GM10847 (cell line): ENCODE measurements around the gene PSMB8.

Experiments
- POLR2A ChIP-seq: IDR thresholded peaks from 2 replicates; pipeline ENCODE4 v1.6.1; 2011; ENCODE audit not compliant: insufficient read length; ENCODE audit errors: extremely low read depth

PSMB8 gene

DNA sequence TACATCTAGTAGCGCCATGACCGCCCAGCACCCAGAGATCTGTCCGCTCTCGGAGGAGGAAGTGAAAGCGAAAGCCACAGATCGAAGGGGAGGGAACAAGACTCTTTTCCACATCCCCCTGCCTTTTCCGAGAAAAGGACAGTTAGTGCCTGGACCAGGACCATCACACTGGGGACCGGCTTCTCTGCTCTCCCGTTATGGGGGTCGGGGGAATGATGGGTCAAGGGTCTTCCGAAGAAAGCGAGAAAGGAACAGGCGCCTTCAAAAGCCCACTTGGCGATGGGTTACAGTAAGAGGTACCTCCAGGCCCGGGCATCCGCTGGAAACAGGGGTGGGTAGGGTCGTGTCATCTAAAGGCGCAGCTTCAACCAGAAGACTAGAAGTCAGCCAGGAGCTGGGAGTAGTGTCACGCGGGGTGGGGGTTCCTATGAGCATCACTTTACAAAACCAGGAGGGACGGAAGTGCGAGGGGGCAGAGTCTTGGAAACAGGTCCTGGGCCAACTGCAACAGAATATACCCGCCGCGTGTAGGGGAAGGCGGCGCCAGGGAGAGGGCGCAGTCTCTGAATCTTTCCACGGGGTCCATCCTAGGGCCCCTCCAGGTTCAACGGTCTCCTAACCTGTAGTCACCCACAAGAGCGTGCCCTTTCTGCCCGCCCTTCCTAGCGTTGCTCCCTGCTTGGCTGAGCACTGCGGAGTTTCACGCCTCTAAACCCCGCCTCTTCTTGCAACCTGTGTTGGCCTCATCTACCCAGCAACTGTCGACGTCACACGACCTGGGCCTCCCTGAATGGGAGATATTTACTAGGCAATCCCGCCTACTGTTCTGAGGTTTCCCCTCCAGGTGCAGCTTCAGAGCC lies at the start of gene PSMB8:
Gene PSMB8 (minus strand): TSS at position 69 of the 860 bp plus-strand sequence. CDS start 51 bp downstream, at position 18.
- peak; percentile 7 for TF ChIP-seq POLR2A

DNA sequence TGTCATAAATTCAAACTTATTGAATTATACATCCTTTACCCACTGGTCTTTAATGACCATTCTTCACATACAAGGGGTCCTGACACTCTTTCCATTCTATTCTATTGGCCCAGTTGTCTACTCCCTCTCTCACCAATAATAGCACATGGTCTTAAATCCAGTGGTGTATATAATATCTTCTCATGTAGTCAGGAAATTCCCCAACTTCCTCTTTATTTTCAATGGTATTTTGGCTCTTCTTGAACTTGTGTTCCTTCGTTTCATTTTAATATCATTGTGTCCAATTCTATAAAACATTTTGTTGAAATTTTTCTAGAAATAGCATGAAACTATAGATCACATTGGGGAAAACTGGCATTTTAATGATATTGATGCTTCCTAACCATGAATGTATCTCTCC lies 47.0 kb upstream of the PSMB8 start:
- TF ChIP-seq POLR2A: no peak

DNA sequence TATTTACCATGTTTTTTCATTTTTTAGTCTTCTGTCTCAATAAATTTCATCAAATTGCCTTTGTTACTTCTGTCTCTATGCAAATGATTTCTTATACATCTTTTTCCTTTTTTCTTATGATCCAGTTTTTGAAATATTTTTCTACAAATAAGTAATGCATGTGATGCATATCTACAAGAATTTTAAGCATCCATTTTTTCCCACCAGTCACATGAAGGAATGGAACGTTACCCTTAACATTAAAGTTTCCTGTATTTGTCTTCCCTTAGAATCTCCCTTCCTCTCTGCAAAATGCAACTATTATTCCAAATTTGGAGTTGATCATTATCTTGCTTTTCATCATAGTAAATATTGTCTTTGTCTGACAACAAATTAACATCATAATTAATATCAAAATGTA lies 45.7 kb upstream of the PSMB8 start:
- TF ChIP-seq POLR2A: no peak

DNA sequence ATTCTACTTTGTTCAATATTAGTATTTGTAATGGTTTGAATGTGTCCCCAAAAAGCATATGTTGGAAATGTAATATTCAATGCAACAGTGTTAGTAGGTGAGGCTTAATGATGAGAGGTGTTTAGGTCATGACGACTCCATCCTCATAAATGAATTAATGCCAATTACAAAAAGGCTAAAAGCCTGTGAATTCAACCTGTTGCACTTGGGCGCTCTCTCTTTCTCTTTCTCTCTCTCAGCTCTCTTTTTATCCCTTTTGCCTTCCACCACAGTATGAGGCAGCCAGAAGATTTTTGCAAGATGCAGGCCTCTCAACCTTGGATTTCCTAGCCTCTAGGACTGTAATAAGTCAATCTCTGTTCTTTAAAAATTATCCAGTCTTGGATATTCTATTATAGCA lies 44.7 kb upstream of the PSMB8 start:
- no peak for TF ChIP-seq POLR2A

DNA sequence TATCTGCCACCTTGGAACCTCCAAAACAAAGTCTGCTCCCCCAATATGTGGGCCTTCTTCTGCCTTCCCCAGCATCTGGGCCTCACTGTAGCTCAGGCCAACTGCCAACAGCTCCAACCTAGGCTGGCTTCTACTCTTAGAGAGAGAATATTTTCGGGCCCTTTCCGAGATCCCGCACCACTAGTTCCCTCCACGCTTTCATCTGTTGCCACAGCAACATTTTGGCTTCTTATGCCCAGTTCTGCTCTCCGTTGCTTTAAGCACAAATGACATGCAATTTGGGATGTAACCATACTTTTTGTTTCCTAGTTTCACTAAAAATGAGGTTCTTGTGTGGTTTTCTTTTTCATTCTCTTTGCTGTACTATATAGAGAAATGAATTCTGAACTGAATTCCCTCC lies 43.8 kb upstream of the PSMB8 start:
- no peak for TF ChIP-seq POLR2A

DNA sequence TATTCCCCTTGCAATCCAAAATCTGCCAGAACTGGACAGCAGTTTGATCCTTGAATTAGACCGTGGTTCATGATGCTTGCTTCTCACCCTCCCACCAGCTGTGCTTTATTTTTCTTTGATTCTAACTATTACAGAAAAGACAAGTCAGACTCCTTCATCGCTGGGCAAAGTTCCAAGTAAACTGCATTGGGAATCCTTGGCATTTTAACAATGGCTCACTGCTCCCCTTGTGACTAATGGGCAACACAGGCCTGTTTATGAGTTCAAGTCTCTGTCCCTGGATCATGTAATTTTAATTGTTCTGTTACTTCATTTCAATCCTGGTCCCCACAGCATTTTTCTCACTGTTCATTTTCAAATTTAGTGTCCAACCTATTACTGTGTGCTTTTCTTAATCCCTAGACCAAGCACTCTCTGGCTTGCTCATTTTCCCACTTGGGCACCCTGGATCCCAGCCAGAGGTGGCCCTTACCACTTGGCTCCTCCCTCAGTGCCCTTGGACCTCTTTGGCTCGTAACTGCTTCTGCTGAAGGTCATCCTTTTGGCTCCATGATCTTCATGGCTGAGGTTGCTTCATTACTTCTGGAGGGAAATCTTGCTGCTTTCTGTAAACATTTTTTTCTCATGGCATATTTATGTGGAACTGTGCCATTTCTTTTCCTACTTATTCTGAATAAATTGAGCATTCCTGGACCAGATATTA lies 43.0 kb upstream of the PSMB8 start:
- TF ChIP-seq POLR2A: no peak

DNA sequence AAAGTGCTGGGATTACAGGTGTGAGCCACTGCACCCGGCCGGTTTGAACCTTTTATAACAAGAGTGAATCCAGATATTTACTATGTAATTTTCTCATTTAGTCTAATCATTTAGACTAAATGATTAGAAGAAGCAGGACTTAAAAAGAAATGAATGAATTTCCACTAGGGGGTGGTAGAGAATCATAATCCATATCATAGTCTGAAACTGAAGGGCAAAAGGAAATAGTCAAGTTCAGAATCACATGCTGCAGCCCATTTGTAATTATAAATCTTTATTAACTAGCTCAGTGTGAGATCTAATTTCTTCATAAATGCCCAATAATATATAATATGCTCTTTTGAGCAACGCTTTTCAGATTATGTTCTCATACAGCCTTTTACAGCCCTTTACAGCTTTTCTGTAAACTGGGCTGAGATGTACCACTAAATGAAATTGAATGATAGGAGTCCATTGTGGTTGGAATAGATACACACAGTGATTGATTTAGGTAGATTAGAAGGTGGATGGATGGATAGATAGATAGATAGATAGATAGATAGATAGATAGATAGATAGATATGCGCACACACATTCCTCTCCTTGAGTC lies 41.9 kb upstream of the PSMB8 start:
- no peak for TF ChIP-seq POLR2A

DNA sequence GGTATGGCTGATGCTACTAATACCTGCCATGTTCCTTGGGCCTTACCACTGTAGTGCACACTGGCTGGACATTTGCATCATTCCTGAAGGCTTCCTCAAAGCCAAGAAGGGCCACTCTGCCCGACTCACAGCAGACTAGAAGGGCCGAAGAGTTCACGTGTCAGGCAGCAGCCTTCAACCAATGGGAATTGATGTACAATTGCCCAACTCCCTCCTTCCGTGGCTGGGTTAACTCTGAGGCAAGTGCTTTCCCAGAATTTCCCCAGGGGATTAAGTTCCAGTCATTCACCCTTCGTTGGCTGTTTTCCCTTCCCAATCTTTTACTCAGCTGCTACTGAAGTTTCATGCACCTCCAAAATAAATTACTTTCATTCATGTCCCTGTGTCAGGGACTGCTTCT lies 39.9 kb upstream of the PSMB8 start:
- no peak for TF ChIP-seq POLR2A

DNA sequence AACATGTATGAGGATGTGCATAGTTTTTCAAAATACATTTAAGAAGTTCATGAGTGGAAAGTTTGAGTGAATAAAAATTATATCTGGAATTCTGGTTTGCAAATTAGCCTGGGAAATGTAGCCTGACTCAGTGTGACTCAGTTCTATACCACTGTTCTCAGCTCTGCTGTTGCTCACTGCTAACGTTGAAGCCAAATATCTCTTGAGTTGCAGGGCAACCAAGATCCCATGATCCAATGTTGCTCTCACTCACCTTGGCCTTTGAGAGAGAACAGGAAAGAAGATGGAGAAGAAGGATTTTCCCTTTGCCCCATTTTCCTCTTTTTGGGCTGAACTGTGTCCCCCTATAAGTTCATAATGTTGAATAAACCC lies 39.0 kb upstream of the PSMB8 start:
- TF ChIP-seq POLR2A: no peak

DNA sequence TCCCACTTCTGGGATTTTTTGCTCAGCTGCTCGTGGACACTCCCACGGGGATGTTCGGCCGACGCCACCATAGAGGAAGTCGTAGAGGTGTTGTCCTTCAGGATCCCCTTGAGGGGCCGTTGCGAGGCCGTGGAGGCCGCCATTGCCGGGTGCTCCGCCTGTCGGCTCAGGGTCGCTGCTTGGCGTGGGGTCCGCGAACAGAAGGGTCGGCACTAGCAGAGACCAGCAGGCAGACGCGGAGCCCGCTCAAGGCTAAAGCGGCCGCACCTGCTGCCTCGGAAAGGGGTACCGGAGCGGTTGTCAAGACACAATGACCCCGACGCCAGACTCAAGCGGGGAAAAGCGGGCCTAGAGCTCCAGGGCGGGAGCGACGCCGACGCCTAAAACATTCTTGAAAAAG lies 35.8 kb upstream of the PSMB8 start:
- no peak for TF ChIP-seq POLR2A

DNA sequence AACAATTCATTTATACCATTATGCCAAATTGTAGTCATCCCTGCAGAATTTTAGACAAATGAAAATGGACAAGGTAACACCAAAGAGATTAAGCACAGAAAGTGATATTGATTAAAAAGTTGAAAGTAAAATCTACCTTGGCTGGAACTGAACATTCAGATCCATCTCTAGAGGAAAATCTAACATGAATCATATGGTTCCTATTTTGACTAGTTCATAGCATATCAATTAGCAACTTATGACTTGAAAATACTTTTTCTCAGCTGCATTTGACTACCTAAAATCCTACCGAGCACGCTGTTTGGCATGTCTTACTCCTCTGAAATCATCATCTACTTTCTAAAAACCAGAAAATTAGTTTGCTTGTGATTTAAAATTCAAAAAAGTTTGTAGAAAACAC lies 32.8 kb upstream of the PSMB8 start:
- TF ChIP-seq POLR2A: no peak

DNA sequence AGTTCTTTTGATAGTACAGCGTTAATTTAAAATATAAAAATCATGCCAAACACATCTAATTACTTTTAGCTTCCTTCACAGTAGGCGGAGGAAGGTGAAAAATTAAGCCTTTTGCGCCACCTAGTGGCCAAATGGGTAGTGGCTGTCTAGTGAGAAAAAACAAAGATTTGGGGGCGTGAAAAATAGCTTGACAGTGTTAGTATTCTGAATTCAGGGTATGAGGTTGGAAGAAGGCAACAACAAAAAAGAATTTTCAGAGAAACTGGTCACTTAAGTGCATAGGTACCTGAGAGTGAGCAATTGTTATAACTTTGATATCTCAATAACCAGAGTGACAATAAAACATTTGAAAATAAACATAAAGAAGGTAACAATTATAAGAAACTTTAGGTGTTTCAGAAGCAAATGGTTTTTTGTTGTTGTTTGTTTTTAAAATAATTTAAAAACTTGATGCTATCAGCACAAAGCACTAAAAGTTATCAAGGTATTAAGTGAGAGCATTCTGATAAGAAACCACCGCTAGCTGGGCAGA lies 24.5 kb upstream of the PSMB8 start:
- TF ChIP-seq POLR2A: no peak

DNA sequence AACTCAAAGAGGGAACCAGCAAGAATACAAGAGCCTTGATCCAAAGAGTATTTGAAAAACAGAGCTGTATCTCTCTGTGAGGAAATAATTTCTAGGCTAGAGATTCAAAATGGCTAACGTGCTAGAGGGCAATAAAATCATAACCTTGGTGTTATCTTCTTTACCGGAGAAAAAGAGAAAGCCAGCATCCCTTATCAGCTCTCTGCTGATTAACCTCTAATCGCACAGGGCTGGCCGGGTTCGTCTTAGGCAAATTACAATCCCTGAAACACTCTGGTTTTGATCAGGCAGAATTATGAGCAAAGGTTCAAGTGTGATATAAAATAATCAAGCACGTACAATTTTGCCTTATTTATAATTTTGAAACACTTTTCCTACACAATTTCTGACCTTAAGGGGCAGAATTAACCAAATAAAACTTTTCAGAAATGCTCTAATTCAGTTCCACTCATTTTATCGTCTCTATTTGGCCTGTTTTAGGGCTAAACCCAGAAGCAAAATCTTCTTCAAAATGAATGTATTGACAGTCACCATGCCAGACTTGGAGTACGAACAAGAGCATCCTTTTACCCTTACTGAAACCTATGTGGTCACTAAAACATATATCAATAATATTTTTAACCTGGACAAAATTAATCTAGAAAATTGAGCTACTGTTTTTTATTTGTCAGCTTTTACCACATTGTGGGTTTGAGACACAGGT lies 23.9 kb upstream of the PSMB8 start:
- TF ChIP-seq POLR2A: no peak

DNA sequence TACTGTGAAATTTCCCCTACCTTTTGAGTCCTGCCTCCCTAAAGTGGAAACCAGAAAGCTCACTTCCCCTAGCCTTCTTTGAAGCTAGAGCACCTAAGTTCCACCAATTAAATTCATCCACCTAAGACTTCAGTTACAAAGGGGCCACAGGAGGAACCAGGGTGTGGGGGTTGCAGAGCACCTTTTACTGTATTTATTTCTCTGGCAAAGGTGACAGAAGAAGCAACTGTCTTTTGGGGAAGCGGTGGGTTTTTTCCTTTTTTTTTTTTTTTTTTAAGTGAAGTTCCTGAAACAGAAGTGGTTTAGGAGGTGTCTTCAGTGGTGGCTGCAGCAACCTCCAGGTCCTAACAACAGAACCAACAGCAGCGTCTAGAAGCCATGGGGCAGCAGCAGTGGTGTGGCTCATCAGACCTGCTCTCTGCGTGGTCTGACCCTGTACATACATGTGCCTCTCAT lies 23.2 kb upstream of the PSMB8 start:
- no peak for TF ChIP-seq POLR2A

DNA sequence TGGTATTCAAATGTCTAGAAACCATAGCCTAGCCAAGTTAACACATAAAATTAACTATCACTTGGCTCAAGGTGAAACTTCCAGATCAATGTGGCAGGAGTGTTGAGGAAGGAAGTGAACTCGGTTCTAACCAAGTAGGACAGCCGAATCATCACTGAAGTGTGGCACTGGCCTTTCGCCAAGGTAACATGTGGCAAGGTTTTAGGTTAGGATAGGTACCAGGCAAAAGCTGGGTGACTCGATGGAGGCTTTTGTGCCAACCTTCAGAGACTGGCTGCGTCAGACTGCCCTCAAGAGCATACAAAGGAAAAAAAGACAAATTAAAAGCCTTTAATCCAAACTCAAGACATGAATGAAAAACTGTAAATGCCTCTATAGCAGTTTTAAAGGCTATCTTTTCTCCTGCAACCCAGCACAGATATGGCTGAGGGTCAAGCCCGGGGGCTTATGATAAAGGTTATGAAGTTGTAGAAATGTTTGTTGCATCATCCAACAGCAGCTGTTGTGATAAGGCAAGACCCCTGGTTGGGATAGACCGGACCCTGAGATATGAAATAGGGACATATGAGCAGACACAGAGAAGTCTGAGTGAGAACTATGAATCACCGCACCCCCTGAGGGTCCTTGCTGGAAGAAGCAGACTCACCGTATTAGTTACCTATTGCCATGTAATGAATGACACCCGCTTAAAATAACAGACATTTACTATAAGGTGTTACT lies 22.0 kb upstream of the PSMB8 start:
- TF ChIP-seq POLR2A: no peak

DNA sequence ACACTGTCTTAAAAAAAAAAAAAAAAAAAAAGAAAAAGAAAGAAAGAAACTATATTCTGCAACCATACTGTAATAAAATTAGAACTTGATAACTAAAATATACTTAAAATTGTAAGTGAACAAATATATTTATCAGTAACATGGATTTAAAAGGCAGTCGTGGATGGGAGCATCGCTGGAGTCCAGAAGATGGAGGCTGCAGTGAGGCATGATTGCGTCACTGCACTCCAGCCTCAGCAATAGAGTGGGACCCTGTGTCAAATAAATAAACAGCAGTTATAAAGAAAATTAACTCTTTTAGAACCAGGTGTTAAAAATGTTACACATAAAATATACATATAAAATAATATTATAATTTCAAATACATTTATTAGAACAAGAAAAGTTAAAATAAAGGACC lies 18.9 kb upstream of the PSMB8 start:
- TF ChIP-seq POLR2A: no peak
